ENCODE measurements around the gene RNF32.

DNA sequence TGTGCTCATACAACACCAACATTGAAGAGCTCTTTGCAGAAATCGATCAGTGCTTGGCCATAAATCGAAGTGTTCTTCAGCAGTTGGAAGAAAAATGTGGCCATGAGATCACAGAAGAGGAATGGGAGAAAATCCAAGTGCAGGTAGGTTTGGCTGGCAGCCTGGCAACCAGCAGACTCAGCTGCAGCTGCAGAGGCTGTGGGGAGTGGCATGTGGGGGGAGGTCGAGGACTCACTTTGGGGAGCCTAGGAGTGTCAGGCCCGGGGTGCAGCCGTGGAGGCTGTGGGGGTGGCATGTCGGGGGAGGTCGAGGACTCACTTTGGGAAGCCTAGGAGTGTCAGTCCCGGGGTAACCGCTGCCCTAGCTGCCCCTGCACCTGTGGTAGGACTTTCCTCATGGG is 35.1 kb downstream of the RNF32 start:
- TF ChIP-seq POLR2A (IDR thresholded peaks at IDR 0.05; ENCODE audit: low read depth, low read length) (no peak), TAF1 (IDR thresholded peaks at IDR 0.05; ENCODE audit: low read depth, low read length) (no peak), POLR2AphosphoS5 (IDR thresholded peaks at IDR 0.05; ENCODE audit: low read depth, low read length) (no peak), PAX5 (IDR thresholded peaks at IDR 0.05; ENCODE audit: insufficient read depth, low read length, severe bottlenecking) (no peak)

Measured in GM12891 (cell line).